Left ventricle myocardium inferior (tissue), 1 donor: ENCODE measurements around the gene JAKMIP1. TPM values are rescaled to one million over a fixed set of nuclear protein-coding genes. Genes with fewer than 3 reads are reported as not detected.
A peak's percentile ranks its signal among the peaks of the same experiment; 100 is the strongest.

Source experiments
- DNase-seq: peaks from one replicate; pipeline ENCODE4 v3.0.0-alpha.2; 2020
- H3K27ac ChIP-seq: fragments of 200-600 bp; replicated peaks from 2 replicates; pipeline ENCODE4 v1.8.0; 2021
- H3K27me3 ChIP-seq: fragments of 200-600 bp; 2 replicates; pipeline ENCODE4 v1.8.0; 2021; ENCODE audit warnings: low read depth
- H3K36me3 ChIP-seq: fragments of 200-600 bp; 2 replicates; pipeline ENCODE4 v1.8.0; 2021
- H3K4me1 ChIP-seq: fragments of 200-600 bp; 2 replicates; pipeline ENCODE4 v1.8.0; 2021
- H3K4me3 ChIP-seq: fragments of 200-600 bp; 2 replicates; pipeline ENCODE4 v1.8.0; 2021; ENCODE audit warnings: mild to moderate bottlenecking, moderate library complexity
- H3K9me3 ChIP-seq: fragments of 200-600 bp; replicated peaks from 2 replicates; pipeline ENCODE4 v1.8.0; 2021
- CTCF ChIP-seq: fragments of 200-600 bp; IDR thresholded peaks from 2 replicates; pipeline ENCODE4 v1.8.0; 2021; ENCODE audit warnings: antibody characterized with exemption, mild to moderate bottlenecking, borderline replicate concordance
- intact Hi-C: fragments of 100-400 bp; cut with micrococcal nuclease; formaldehyde crosslinking; loops from one replicate; pipeline ENCODE4 v1.11.0; 2022
- total RNA-seq: library from RNA; stranded (reverse); fragmentation: NEBNext Ultra II Directional; extraction: Animal tissue kit (Norgen Biotek cat#: 25700); gene quantifications from one replicate; pipeline ENCODE4 v1.2.1, GENCODE V29; 2021
- donor health status: DM: no; HTN: yes; CAD: no; lungs with severe emphysema.

The JAKMIP1 gene
- total RNA-seq, 1 donor from 2014 or later = not detected

GRCh38 chr4:5999830-6000365 lies 200.5 kb downstream of the JAKMIP1 start:
- H3K4me3 ChIP-seq = no peak overlapping the region
- TF ChIP-seq CTCF = no peak
- H3K4me1 ChIP-seq = no peaks in the 10 kb centered on the region
- H3K27ac ChIP-seq = no peak overlapping the region
- peaks cover 65% of the 10 kb centered on the region for H3K27me3 ChIP-seq
- no peaks in the 10 kb centered on the region for H3K36me3 ChIP-seq
- no peak for DNase-seq
- no peaks in the 10 kb centered on the region for H3K9me3 ChIP-seq
- intact Hi-C loops = loop anchor here (10.0 kb wide), 1 partner anchor 85 kb away; no protein-coding TSS in a partner anchor

- intact Hi-C loops = loop anchor here (10.0 kb wide), 1 partner anchor 85 kb away; no protein-coding TSS in a partner anchor
- Histone ChIP-seq H3K4me3 (no peak overlapping the region), H3K27ac (no peak overlapping the region), H3K4me1 (no peaks in the 10 kb centered on the region), H3K9me3 (no peaks in the 10 kb centered on the region), H3K36me3 (no peaks in the 10 kb centered on the region), H3K27me3 (peaks cover 69% of the 10 kb centered on the region)
- no peak for DNase-seq
- no peak for TF ChIP-seq CTCF
Measured at GRCh38 chr4:5999356-5999755, 201.0 kb downstream of the JAKMIP1 start.

- peak; percentile 94 for TF ChIP-seq CTCF
- no peaks in the 10 kb centered on the region for H3K36me3 ChIP-seq
- H3K4me1 ChIP-seq = no peaks in the 10 kb centered on the region
- no peak overlapping the region for H3K4me3 ChIP-seq
- no peak for DNase-seq
- H3K27me3 ChIP-seq = peaks cover 79% of the 10 kb centered on the region
- no peaks in the 10 kb centered on the region for H3K9me3 ChIP-seq
- intact Hi-C loops = loop anchor here (10.0 kb wide), 1 partner anchor 86 kb away; no protein-coding TSS in a partner anchor
- H3K27ac ChIP-seq = no peak overlapping the region
Measured at GRCh38 chr4:5998333-5998936, 201.9 kb downstream of the JAKMIP1 start.

- intact Hi-C loops = loop anchor here (10.0 kb wide), 1 partner anchor 88 kb away; no protein-coding TSS in a partner anchor
- H3K27me3 ChIP-seq = peaks cover 87% of the 10 kb centered on the region
- DNase-seq = no peak
Measured at GRCh38 chr4:5996641-5997040, 203.7 kb downstream of the JAKMIP1 start.

More at GRCh38 chr4:5996641-5997040, 203.7 kb downstream of the JAKMIP1 start:
- Histone ChIP-seq H3K9me3 (no peaks in the 10 kb centered on the region), H3K36me3 (no peaks in the 10 kb centered on the region), H3K4me1 (no peaks in the 10 kb centered on the region), H3K27ac (no peak overlapping the region), H3K4me3 (no peak overlapping the region)
- no peak for TF ChIP-seq CTCF
